Measurements from ENCODE around the gene ZNF275.
"Not testable (repeated sequence)": the region's sequence is repeated elsewhere in the genome, so short reads cannot be mapped to it uniquely, and the experiment has no call there.

DNA sequence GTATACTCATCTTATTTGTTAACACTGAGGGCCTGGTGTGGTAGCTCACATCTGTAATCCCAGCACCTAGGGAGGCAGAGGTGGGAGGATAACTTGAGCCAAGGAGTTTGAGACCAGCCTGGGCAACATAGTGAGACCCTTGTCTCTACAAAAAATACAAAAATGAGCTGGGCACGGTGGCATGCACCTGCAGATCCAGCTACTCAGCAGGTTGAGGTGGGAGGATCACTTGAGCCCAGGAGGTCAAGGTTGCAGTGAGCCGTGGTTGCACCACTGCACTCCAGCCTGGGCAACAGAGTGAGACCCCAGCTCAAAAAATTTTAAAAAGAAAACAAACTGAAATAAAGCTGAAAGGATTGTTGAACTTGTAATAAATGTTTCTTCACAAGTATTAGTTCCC is 51.0 kb downstream of the ZNF275 start:
- TF ChIP-seq CTCF (IDR thresholded peaks at IDR 0.05; ENCODE audit: insufficient read depth, low read depth, low read length); EZH2 (IDR thresholded peaks at IDR 0.05; ENCODE audit: insufficient read depth, low read length): not testable (repeated sequence)

Measured in astrocyte (in vitro differentiated cells and primary cell).